H54 (cell line): ENCODE results near the gene HLA-DOB.

Source experiments
- DNase-seq: peaks from one replicate; pipeline ENCODE4 v3.0.0; 2011; ENCODE audit warnings: low spot score, mixed read lengths; ENCODE audit not compliant: insufficient read length
- FAIRE-seq: peaks from 3 replicates; lab custom pipeline; 2011; peaks lifted over from hg19 to GRCh38; lab: Jason Lieb, UNC
- POLR2A ChIP-seq: IDR thresholded peaks from 2 replicates; pipeline ENCODE4 v1.6.1; 2011; ENCODE audit warnings: low read depth, mild to moderate bottlenecking, low read length

HLA-DOB gene

GRCh38 chr6:32774426-32774825 lies 42.4 kb downstream of the HLA-DOB start:
- TF ChIP-seq POLR2A: no peak
- DNase-seq (no peak), FAIRE-seq (no peak)

- no peak for TF ChIP-seq POLR2A
- FAIRE-seq (no peak), DNase-seq (no peak)
These were observed 44.1 kb downstream of the HLA-DOB start for GRCh38 chr6:32772656-32773055.

- TF ChIP-seq POLR2A: no peak
- DNase-seq: no peak
- no peak for FAIRE-seq
These were observed 52.8 kb downstream of the HLA-DOB start for GRCh38 chr6:32764048-32764447.

GRCh38 chr6:32763421-32763820 lies 53.4 kb downstream of the HLA-DOB start, which contains the start of gene HLA-DQB2:
HLA-DQB2 (minus strand) TSS chr6:32763532; CDS start chr6:32763470, 62 bp downstream.
- FAIRE-seq: no peak
- peak; percentile 23 for DNase-seq
- no peak for TF ChIP-seq POLR2A
